Measurements from ENCODE around the gene UBA52.
"Not testable (repeated sequence)": the region's sequence is repeated elsewhere in the genome, so short reads cannot be mapped to it uniquely, and the experiment has no call there.

Gene UBA52

GRCh38 chr19:18593367-18594095 lies 21.9 kb downstream of the UBA52 start:
- DNase-seq (ENCODE audit: low spot score): no peak

GRCh38 chr19:18594096-18594823 lies 22.6 kb downstream of the UBA52 start:
- DNase-seq (ENCODE audit: low spot score): peak; percentile 89

GRCh38 chr19:18594824-18595373 lies 23.2 kb downstream of the UBA52 start:
- no peak for DNase-seq (ENCODE audit: low spot score)

GRCh38 chr19:18595475-18595874 lies 23.8 kb downstream of the UBA52 start:
- DNase-seq (ENCODE audit: low spot score): no peak

GRCh38 chr19:18596752-18597157 lies 25.1 kb downstream of the UBA52 start:
- no peak for DNase-seq (ENCODE audit: low spot score)

- no peak for DNase-seq (ENCODE audit: low spot score)
Observed at GRCh38 chr19:18597809-18598660, 26.4 kb downstream of the UBA52 start.

- DNase-seq (ENCODE audit: low spot score): no peak
Observed at GRCh38 chr19:18599485-18599884, 27.8 kb downstream of the UBA52 start.

GRCh38 chr19:18600692-18601397 lies 29.2 kb downstream of the UBA52 start:
- DNase-seq (ENCODE audit: low spot score): not testable (repeated sequence)

- no peak for DNase-seq (ENCODE audit: low spot score)
Observed at GRCh38 chr19:18601875-18602274, 30.2 kb downstream of the UBA52 start.

GRCh38 chr19:18603255-18603957 lies 31.7 kb downstream of the UBA52 start:
- peak; percentile 51 for DNase-seq (ENCODE audit: low spot score)

GRCh38 chr19:18603958-18604819 lies 32.5 kb downstream of the UBA52 start:
- no peak for DNase-seq (ENCODE audit: low spot score)

- DNase-seq (ENCODE audit: low spot score): no peak
Observed at GRCh38 chr19:18604820-18605159, 33.1 kb downstream of the UBA52 start.

- DNase-seq (ENCODE audit: low spot score): no peak
Observed at GRCh38 chr19:18605196-18605545, 33.5 kb downstream of the UBA52 start.

- DNase-seq (ENCODE audit: low spot score): no peak
Observed at GRCh38 chr19:18605546-18606280, 34.1 kb downstream of the UBA52 start.

GRCh38 chr19:18606281-18607225 lies 34.9 kb downstream of the UBA52 start, which contains the start of gene CRLF1:
Gene CRLF1, minus strand, starts transcription at chr19:18606799. Its CDS starts 143 bp downstream, at chr19:18606656.
- DNase-seq (ENCODE audit: low spot score): no peak

GRCh38 chr19:18607226-18608101 lies 35.8 kb downstream of the UBA52 start:
- no peak for DNase-seq (ENCODE audit: low spot score)

- no peak for DNase-seq (ENCODE audit: low spot score)
Observed at GRCh38 chr19:18608102-18608804, 36.6 kb downstream of the UBA52 start.

All from NAMALWA (cell line).